HEK293 (cell line): Measurements from ENCODE around the gene HSF2.

Experiments used
- CTCF ChIA-PET: fragments of 350-600 bp; formaldehyde crosslinking; extraction: SDS; loops from one replicate; lab custom pipeline; 2021; ENCODE audit warnings: antibody characterized with exemption; lab: Yijun Ruan, JAX
- POLR2A ChIA-PET: fragments of 300-600 bp; formaldehyde crosslinking; extraction: SDS; loops from one replicate; lab custom pipeline; 2020; ENCODE audit warnings: antibody characterized with exemption, inconsistent platforms; lab: Yijun Ruan, JAX
- H3K27ac ChIP-seq: fragments of 200-500 bp; sonication (Bioruptor generic); 2 replicates; pipeline ENCODE4 v1.5.1; 2014; ENCODE audit warnings: low read depth, low read length, control low read depth, inconsistent platforms; ENCODE audit errors: extremely low read depth
- H3K36me3 ChIP-seq, 2 experiments: fragments of 200-500 bp in 1 of 2; sonication (Bioruptor generic) in 1 of 2; 1 replicate in 1 of 2; 2 replicates in 1 of 2; pipeline ENCODE4 v1.5.1; 2014 to 2017; ENCODE audit warnings: inconsistent platforms in 2 of 2, low read length in 2 of 2; ENCODE audit not compliant: control insufficient read depth in 2 of 2, insufficient read depth in 1 of 2
- H3K4me1 ChIP-seq: fragments of 200-500 bp; sonication (Bioruptor generic); 2 replicates; pipeline ENCODE4 v1.5.1; 2014; ENCODE audit warnings: mild to moderate bottlenecking, low read length, inconsistent platforms; ENCODE audit not compliant: control insufficient read depth, insufficient read depth
- H3K4me3 ChIP-seq: 2 replicates; pipeline ENCODE4 v1.5.1; 2011; ENCODE audit warnings: low read depth, mild to moderate bottlenecking, control low read depth, low read length, moderate library complexity
- H3K9me3 ChIP-seq: fragments of 200-500 bp; sonication (Bioruptor generic); 2 replicates; pipeline ENCODE4 v1.5.1; 2014; ENCODE audit warnings: low read depth, low read length, inconsistent platforms; ENCODE audit not compliant: control insufficient read depth, insufficient read depth
- FEZF1 ChIP-seq: fragments of 450-650 bp; formaldehyde crosslinking; IDR thresholded peaks from 2 replicates; pipeline ENCODE4 v1.5.1; 2016; ENCODE audit warnings: missing biosample characterization, missing genetic modification characterization
- SCRT1 ChIP-seq: fragments of 450-650 bp; formaldehyde crosslinking; IDR thresholded peaks from 2 replicates; pipeline ENCODE4 v1.5.1; 2016; ENCODE audit warnings: missing biosample characterization, missing genetic modification characterization, borderline replicate concordance
- SP7 ChIP-seq: fragments of 450-650 bp; formaldehyde crosslinking; IDR thresholded peaks from 2 replicates; pipeline ENCODE4 v1.5.1; 2016; ENCODE audit warnings: missing biosample characterization, missing genetic modification characterization
- ZNF16 ChIP-seq: fragments of 450-650 bp; formaldehyde crosslinking; IDR thresholded peaks from 2 replicates; pipeline ENCODE4 v1.5.1; 2016; ENCODE audit warnings: low read depth, missing biosample characterization, missing genetic modification characterization
- ZNF211 ChIP-seq: fragments of 450-650 bp; formaldehyde crosslinking; IDR thresholded peaks from 2 replicates; pipeline ENCODE4 v1.5.1; 2016; ENCODE audit warnings: low read depth, missing biosample characterization, missing genetic modification characterization
- ZNF37A ChIP-seq: fragments of 450-650 bp; IDR thresholded peaks from 2 replicates; pipeline ENCODE4 v1.5.1; 2018; ENCODE audit warnings: missing biosample characterization, missing genetic modification characterization
- ZNF530 ChIP-seq: fragments of 450-650 bp; formaldehyde crosslinking; IDR thresholded peaks from 2 replicates; pipeline ENCODE4 v1.5.1; 2016; ENCODE audit warnings: low read depth, missing biosample characterization, missing genetic modification characterization
- ZNF571 ChIP-seq: fragments of 450-650 bp; formaldehyde crosslinking; IDR thresholded peaks from 2 replicates; pipeline ENCODE4 v1.5.0; 2017; ENCODE audit warnings: missing biosample characterization, missing genetic modification characterization
- ZNF623 ChIP-seq: fragments of 450-650 bp; formaldehyde crosslinking; IDR thresholded peaks from 2 replicates; pipeline ENCODE4 v1.5.1; 2016; ENCODE audit warnings: missing biosample characterization, missing genetic modification characterization
- ZNF747 ChIP-seq: fragments of 450-650 bp; formaldehyde crosslinking; IDR thresholded peaks from 2 replicates; pipeline ENCODE4 v1.5.1; 2016; ENCODE audit warnings: missing biosample characterization, missing genetic modification characterization
- ZNF792 ChIP-seq: fragments of 450-650 bp; formaldehyde crosslinking; IDR thresholded peaks from 2 replicates; pipeline ENCODE4 v1.5.1; 2016; ENCODE audit warnings: missing biosample characterization, missing genetic modification characterization
- TF ChIP-seq, protein P1 (sequence below): fragments of 450-650 bp; IDR thresholded peaks from 2 replicates; pipeline ENCODE4 v1.5.1; 2018; ENCODE audit warnings: missing biosample characterization, mild to moderate bottlenecking, missing genetic modification characterization
- TF ChIP-seq, protein P2 (sequence below): fragments of 450-650 bp; formaldehyde crosslinking; IDR thresholded peaks from 2 replicates; pipeline ENCODE4 v1.5.1; 2016; ENCODE audit warnings: missing biosample characterization, missing genetic modification characterization
- TF ChIP-seq, protein P3 (sequence below): fragments of 450-650 bp; formaldehyde crosslinking; optimal IDR thresholded peaks from 2 replicates; pipeline ENCODE3; 2016; ENCODE audit warnings: missing biosample characterization, mild to moderate bottlenecking, missing genetic modification characterization
- TF ChIP-seq, protein P4 (sequence below): fragments of 450-650 bp; formaldehyde crosslinking; IDR thresholded peaks from 2 replicates; pipeline ENCODE4 v1.5.1; 2016; ENCODE audit warnings: missing biosample characterization, missing genetic modification characterization, borderline replicate concordance

Gene HSF2

DNA sequence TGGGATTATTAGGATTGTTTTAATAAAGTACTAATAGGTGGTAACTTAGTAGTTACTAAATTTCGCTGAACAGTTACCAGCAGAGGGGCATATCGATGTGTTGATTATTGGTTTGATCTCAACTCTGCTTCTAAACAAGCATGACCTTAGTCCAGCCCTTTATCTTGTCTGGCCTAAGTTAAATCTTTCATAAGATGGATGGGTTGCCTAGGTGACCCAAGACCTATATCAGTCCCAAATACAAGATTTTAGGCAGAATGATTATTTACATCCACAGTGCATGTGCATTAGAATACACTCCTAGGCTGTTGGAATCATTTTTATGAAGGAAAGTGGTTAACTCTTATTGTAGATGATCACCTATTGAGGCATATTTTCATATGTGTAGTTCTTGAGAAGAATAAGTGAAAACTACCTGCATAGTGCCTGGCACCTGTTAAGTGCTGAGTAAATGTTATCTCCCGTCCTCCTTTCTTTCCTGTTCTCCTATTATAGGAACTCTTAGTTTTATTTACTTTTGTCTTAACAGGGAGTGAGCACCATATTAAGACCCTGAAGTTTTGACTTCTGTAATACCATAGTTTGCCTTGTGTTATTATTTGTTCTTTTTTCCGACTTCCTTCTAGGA lies 1.1 kb downstream of the HSF2 start (continued):
- TF ChIP-seq, protein P1, sequence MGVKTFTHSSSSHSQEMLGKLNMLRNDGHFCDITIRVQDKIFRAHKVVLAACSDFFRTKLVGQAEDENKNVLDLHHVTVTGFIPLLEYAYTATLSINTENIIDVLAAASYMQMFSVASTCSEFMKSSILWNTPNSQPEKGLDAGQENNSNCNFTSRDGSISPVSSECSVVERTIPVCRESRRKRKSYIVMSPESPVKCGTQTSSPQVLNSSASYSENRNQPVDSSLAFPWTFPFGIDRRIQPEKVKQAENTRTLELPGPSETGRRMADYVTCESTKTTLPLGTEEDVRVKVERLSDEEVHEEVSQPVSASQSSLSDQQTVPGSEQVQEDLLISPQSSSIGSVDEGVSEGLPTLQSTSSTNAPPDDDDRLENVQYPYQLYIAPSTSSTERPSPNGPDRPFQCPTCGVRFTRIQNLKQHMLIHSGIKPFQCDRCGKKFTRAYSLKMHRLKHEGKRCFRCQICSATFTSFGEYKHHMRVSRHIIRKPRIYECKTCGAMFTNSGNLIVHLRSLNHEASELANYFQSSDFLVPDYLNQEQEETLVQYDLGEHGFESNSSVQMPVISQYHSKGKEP (tag by site-specific recombination), result no peak
- 0 out of 2 replicates have a peak, but pooled peaks have one; percentile 26 for TF ChIP-seq SCRT1 (tag by site-specific recombination)
- TF ChIP-seq, protein P2, sequence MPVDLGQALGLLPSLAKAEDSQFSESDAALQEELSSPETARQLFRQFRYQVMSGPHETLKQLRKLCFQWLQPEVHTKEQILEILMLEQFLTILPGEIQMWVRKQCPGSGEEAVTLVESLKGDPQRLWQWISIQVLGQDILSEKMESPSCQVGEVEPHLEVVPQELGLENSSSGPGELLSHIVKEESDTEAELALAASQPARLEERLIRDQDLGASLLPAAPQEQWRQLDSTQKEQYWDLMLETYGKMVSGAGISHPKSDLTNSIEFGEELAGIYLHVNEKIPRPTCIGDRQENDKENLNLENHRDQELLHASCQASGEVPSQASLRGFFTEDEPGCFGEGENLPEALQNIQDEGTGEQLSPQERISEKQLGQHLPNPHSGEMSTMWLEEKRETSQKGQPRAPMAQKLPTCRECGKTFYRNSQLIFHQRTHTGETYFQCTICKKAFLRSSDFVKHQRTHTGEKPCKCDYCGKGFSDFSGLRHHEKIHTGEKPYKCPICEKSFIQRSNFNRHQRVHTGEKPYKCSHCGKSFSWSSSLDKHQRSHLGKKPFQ (tag by site-specific recombination), result no peak
- no peak for TF ChIP-seq ZNF37A (tag by site-specific recombination)
- TF ChIP-seq ZNF530 (tag by site-specific recombination), result no peak
- TF ChIP-seq ZNF571 (tag by site-specific recombination), result no peak
- no peak for TF ChIP-seq ZNF211 (tag by site-specific recombination)

DNA sequence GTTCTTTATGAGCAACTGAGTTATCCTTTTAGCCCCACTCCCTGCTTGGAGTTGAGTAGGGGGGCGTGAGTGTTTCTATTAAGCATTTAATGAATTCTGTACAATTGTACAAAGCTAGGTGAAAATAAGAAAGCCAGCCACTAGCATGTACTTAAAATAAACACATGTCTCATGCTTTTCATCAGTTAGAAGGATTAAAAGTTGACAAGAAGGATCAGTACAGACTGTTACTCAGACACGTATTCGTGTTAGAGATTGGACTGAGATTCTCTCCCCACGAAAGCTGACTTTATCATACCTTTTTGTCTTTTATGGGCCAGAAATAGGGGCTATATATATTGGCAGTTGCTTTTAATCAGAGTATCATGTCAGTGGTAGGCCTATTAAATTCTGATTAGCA lies 1.7 kb downstream of the HSF2 start:
- H3K27ac ChIP-seq, result no peak overlapping the region
- TF ChIP-seq, protein P3, sequence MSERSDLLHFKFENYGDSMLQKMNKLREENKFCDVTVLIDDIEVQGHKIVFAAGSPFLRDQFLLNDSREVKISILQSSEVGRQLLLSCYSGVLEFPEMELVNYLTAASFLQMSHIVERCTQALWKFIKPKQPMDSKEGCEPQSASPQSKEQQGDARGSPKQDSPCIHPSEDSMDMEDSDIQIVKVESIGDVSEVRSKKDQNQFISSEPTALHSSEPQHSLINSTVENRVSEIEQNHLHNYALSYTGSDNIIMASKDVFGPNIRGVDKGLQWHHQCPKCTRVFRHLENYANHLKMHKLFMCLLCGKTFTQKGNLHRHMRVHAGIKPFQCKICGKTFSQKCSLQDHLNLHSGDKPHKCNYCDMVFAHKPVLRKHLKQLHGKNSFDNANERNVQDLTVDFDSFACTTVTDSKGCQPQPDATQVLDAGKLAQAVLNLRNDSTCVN (tag by site-specific recombination), result no peak
- no peak for TF ChIP-seq FEZF1 (tag by site-specific recombination)
- TF ChIP-seq ZNF792, result no peak
- TF ChIP-seq ZNF16 (tag by site-specific recombination), result no peak
- TF ChIP-seq SP7 (tag by site-specific recombination), result no peak
- no peak for TF ChIP-seq ZNF747 (tag by site-specific recombination)
- TF ChIP-seq ZNF530 (tag by site-specific recombination), result no peak
- TF ChIP-seq, protein P4, sequence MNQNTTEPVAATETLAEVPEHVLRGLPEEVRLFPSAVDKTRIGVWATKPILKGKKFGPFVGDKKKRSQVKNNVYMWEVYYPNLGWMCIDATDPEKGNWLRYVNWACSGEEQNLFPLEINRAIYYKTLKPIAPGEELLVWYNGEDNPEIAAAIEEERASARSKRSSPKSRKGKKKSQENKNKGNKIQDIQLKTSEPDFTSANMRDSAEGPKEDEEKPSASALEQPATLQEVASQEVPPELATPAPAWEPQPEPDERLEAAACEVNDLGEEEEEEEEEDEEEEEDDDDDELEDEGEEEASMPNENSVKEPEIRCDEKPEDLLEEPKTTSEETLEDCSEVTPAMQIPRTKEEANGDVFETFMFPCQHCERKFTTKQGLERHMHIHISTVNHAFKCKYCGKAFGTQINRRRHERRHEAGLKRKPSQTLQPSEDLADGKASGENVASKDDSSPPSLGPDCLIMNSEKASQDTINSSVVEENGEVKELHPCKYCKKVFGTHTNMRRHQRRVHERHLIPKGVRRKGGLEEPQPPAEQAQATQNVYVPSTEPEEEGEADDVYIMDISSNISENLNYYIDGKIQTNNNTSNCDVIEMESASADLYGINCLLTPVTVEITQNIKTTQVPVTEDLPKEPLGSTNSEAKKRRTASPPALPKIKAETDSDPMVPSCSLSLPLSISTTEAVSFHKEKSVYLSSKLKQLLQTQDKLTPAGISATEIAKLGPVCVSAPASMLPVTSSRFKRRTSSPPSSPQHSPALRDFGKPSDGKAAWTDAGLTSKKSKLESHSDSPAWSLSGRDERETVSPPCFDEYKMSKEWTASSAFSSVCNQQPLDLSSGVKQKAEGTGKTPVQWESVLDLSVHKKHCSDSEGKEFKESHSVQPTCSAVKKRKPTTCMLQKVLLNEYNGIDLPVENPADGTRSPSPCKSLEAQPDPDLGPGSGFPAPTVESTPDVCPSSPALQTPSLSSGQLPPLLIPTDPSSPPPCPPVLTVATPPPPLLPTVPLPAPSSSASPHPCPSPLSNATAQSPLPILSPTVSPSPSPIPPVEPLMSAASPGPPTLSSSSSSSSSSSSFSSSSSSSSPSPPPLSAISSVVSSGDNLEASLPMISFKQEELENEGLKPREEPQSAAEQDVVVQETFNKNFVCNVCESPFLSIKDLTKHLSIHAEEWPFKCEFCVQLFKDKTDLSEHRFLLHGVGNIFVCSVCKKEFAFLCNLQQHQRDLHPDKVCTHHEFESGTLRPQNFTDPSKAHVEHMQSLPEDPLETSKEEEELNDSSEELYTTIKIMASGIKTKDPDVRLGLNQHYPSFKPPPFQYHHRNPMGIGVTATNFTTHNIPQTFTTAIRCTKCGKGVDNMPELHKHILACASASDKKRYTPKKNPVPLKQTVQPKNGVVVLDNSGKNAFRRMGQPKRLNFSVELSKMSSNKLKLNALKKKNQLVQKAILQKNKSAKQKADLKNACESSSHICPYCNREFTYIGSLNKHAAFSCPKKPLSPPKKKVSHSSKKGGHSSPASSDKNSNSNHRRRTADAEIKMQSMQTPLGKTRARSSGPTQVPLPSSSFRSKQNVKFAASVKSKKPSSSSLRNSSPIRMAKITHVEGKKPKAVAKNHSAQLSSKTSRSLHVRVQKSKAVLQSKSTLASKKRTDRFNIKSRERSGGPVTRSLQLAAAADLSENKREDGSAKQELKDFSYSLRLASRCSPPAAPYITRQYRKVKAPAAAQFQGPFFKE (tag by site-specific recombination), result no peak
- no peak for TF ChIP-seq ZNF623 (tag by site-specific recombination)
- TF ChIP-seq, all 188 proteins: peak for 0
- Histone ChIP-seq H3K4me1 (peaks cover 26% of the 10 kb centered on the region), H3K36me3 (peaks cover 0 to 7% of the 10 kb centered on the region in 2 experiments; a peak in 2 of 3 replicates), H3K4me3 (peak overlapping the region; percentile 80), H3K9me3 (no peaks in the 10 kb centered on the region)
- POLR2A ChIA-PET, result no interaction called here
- CTCF ChIA-PET, result interaction anchor here (1.1 kb wide), 1 partner anchor 971 kb away, joined by 3 read pairs; no protein-coding TSS in a partner anchor
